GM18873 (cell line): ENCODE measurements around the gene IFNG.

ENCODE experiments used
- ATAC-seq: cut with Tn5 transposase; IDR thresholded peaks from one replicate; pipeline ENCODE4 v1.9.1; 2021; ENCODE audit warnings: mild to moderate bottlenecking, moderate library complexity, moderate number of reproducible peaks; ENCODE audit not compliant: unreplicated experiment, low FRiP score

The IFNG gene

GRCh38 chr12:68169213-68169889 lies 9.8 kb upstream of the IFNG start:
- ATAC-seq: no peak

- ATAC-seq: no peak
These were observed 6.8 kb upstream of the IFNG start for GRCh38 chr12:68166317-68166831.

GRCh38 chr12:68163560-68164081 lies 4.1 kb upstream of the IFNG start:
- no peak for ATAC-seq

GRCh38 chr12:68162374-68162773 lies 2.8 kb upstream of the IFNG start:
- no peak for ATAC-seq

- ATAC-seq: no peak
These were observed 1.1 kb downstream of the IFNG start for GRCh38 chr12:68158432-68158831.

GRCh38 chr12:68157380-68157779 lies 2.2 kb downstream of the IFNG start:
- ATAC-seq: no peak

GRCh38 chr12:68156636-68157035 lies 2.9 kb downstream of the IFNG start:
- no peak for ATAC-seq

- no peak for ATAC-seq
These were observed 4.8 kb downstream of the IFNG start for GRCh38 chr12:68154779-68155178.

GRCh38 chr12:68148261-68148951 lies 11.1 kb downstream of the IFNG start:
- no peak for ATAC-seq

- ATAC-seq: no peak
These were observed 19.0 kb downstream of the IFNG start for GRCh38 chr12:68140556-68140955.

GRCh38 chr12:68139941-68140340 lies 19.6 kb downstream of the IFNG start:
- no peak for ATAC-seq

GRCh38 chr12:68139001-68139400 lies 20.5 kb downstream of the IFNG start:
- ATAC-seq: no peak

GRCh38 chr12:68138480-68138879 lies 21.1 kb downstream of the IFNG start:
- no peak for ATAC-seq

- ATAC-seq: no peak
These were observed 22.2 kb downstream of the IFNG start for GRCh38 chr12:68137335-68137830.

- ATAC-seq: no peak
These were observed 24.0 kb downstream of the IFNG start for GRCh38 chr12:68135520-68135919.

GRCh38 chr12:68131867-68132414 lies 27.6 kb downstream of the IFNG start:
- no peak for ATAC-seq

GRCh38 chr12:68129979-68130378 lies 29.6 kb downstream of the IFNG start:
- no peak for ATAC-seq

GRCh38 chr12:68122236-68122920 lies 37.2 kb downstream of the IFNG start:
- no peak for ATAC-seq

GRCh38 chr12:68121143-68121542 lies 38.4 kb downstream of the IFNG start:
- ATAC-seq: no peak

- peak; percentile 91 for ATAC-seq
These were observed 39.8 kb downstream of the IFNG start for GRCh38 chr12:68119724-68120211.
